Stimulated activated naive CD8-positive, alpha-beta T cell treated with anti-CD3 and anti-CD28 coated beads, Interleukin-15, Interleukin-2, amounts not matched to agents 100 U/mL and 50 U/mL, for 24 hours (primary cell): ENCODE data around the gene IFFO2.

Experiments
- ATAC-seq: fragments of 150-1000 bp; cut with Tn5 transposase; one replicate; pipeline ENCODE4 v1.10.0; 2021
- DNase-seq: peaks from one replicate; pipeline ENCODE4 v3.0.0; 2021

The IFFO2 gene

GRCh38 chr1:18972531-18972930 is 16.1 kb upstream of the IFFO2 start:
- no peak for DNase-seq
- ATAC-seq: no peak

DNA sequence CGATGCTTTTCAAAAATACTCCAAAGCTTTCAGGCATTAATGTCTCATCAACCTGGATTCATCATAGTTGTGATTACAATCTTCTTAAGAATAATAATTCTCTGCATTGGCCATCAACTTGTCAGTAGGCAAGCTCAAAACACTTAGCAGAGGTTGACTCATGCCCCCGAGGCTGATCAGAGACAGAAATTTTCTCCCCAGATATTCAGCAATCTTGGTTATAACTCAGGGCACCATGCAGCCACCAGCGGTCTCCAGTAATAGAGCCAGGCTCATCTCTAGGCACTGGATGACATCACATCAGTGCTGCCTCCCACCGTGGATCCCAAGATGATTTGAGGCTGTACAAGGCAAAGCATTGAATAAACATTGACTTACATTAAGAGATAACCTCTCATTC is 14.3 kb upstream of the IFFO2 start:
- DNase-seq (no peak), ATAC-seq (no peak)

GRCh38 chr1:18970358-18970757 is 13.9 kb upstream of the IFFO2 start:
- no peak for DNase-seq
- ATAC-seq: no peak

- DNase-seq (no peak), ATAC-seq (no peak)
These were observed 10.7 kb upstream of the IFFO2 start for GRCh38 chr1:18967066-18967690.

DNA sequence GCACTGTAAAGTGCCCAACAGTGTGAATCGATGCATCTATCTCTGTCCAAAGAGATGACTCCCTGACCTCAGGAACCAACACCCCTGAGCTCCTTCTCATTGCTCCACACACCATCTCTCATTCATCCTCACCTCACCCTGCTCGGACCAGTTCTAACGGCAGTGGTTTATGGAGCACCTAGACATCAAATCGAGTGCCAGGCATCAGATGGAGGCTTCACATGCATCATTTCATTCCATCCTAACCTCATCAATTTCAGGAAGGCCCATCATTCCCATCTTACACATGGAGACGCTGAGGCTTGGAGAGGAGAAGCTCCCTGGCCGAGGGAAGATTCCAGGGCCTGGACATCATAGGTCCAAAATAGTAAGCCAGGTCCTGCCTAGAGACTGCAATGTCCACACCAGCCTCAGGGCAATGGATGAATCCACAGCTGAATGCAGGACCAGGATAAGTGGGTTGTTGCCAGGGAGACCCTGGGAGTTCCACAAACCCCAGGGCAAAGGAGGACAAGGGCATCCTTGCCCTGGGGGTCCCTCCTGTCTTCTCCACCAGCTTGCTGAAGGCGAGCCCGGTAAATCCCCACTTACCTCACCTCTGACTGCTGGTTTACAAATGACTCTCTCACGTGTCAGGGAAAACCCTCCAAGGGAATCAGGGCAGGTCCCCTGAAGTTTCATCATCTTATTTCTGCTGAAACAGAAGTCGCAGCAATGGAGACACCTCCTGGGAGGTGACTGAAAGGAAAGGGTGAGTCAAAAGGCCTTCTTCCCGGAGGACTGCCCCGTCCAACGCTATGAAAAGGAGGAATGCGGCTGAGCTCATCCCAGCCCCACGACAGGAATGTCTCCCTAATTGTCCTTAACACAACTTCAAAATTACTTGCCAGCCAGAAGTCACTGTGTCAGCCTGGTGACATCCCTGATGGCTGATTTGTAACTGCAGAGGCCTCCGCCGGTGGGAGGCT is 9.0 kb upstream of the IFFO2 start:
- ATAC-seq (peak; percentile 86), DNase-seq (peak; percentile 51)

DNA sequence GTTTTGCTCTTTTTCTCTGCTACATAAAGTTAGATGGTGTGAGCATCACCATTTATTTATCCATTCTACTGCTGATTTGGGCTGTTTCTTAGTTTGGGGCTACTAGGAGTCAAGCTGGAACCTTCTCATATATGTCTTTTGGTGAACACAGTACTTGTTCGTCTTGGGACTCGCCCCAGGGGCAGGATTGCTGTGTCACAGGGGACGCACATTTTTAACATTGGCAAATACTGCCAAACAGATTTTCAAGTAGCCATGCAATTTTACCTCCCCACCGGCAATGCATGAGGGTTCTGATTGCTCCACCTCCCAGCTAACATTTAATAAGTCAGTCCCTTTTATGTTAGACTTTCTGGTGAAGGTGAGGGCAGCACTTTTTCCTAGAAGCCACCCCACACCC is 7.5 kb upstream of the IFFO2 start:
- ATAC-seq (no peak), DNase-seq (no peak)

- DNase-seq: no peak
- no peak for ATAC-seq
These were observed 6.6 kb upstream of the IFFO2 start for GRCh38 chr1:18962855-18963737.

- no peak for ATAC-seq
- no peak for DNase-seq
These were observed 5.7 kb upstream of the IFFO2 start for GRCh38 chr1:18962121-18962721.

DNA sequence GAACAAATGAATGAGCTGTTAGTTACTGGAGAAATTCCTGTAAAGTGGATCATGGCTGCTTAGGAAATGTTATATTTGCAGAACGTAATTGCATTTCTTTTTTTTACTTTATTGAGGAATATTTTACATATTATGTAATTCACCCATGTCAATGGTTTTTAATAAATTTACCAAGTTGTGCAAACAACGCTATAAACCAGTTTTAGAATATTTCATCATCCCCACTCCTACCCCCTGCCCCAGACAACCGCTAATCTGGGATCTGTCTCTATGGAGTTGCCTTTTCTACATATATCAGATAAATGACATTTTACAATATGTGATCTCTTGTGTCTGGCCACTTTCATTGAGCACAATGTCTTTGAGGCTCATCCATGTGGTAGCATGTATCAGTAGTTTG is 4.3 kb upstream of the IFFO2 start:
- no peak for DNase-seq
- ATAC-seq: no peak

DNA sequence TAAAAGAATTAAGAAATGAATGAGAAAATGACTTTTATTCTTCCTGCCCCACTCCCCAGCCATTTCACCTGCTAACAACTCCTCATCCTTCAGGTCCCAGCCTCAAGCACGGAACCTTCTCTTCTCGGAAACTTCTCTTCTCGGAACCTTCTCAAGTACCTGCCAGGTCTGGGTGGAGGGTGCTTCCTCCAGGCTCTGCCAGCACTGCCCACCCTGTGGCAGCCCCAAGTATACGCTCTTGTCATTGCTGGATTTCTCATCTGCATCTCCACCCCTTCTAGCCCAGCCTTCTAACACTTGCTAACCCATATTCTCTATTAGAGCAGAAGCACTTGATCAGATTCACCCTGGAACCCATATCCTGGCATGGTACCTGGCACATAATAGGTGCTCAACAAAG is 3.9 kb upstream of the IFFO2 start:
- DNase-seq (no peak), ATAC-seq (no peak)

DNA sequence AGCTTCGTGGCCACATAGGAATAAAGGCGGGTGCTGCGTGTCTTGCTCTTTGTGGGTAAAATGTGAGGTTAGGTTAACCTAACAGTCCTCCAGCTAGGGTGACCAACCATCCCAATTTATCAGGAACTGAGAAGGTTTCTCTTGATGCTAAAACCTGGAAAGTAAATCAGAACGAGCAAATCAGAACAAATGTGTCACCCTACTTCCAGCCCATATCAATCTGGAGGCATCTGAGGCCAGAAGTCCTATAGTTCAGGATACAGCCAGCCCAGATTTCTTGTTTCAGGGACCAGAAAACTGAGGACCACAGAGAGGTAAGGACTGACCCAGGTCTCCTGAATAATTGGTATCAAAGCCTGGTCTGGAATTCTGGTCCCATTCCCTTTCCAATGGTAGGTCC is 3.1 kb upstream of the IFFO2 start:
- ATAC-seq (no peak), DNase-seq (no peak)

DNA sequence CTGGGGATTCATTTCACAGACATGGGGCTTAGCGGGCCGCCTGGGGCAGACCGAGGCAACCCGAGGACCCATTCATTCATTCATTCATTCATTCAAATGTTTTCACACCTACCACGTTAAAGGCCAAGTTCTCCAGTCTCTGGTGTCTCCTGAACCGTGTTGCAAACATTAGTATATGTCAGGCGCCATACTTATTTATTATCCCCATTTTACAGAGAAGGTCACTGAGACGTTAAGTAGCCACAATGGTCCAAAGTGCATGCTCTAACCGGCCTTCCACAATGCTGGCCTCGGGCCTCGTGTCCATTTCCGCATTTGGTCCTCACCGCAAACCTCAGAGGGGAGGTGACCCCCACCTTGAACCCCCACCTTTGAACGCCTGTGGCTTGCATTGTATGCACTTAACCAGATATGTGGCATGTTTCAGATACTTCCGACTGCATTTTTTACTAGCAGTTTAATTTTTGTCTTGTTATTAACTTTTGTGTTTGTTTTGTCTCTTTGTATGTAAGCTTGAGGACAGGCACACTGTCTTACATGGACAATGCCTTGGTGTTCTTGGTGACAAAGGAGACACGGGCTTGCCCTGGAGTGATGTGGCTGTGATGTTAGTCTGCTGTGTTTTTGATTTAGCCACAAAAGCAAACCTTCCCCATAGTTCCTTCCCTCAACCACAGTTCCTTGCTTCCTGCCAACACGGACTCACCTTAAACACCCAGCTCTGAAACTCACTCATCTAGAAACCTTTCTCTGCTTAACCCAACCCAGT is 1.2 kb upstream of the IFFO2 start:
- no peak for DNase-seq
- ATAC-seq: no peak

GRCh38 chr1:18957136-18957521 is 653 bp upstream of the IFFO2 start:
- DNase-seq (peak; percentile 42), ATAC-seq (no peak)

GRCh38 chr1:18955441-18956192 is 859 bp downstream of the IFFO2 start:
- DNase-seq (peak; percentile 61), ATAC-seq (peak; percentile 0)

DNA sequence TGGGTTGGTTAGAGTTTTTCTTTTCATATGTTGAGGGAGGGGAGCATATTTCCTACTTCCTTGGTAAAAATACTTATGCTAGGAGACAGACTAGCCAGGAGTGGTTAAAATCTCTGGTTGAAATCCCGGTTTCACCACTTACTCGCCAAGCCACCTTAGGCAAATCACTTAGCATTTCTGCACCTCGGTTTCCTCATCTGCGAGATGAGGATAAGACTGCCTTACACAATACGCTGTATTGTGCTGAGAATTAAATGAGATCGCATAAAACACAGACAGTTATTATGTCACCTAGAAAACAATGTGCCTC is 1.4 kb downstream of the IFFO2 start:
- no peak for DNase-seq
- ATAC-seq: no peak

DNA sequence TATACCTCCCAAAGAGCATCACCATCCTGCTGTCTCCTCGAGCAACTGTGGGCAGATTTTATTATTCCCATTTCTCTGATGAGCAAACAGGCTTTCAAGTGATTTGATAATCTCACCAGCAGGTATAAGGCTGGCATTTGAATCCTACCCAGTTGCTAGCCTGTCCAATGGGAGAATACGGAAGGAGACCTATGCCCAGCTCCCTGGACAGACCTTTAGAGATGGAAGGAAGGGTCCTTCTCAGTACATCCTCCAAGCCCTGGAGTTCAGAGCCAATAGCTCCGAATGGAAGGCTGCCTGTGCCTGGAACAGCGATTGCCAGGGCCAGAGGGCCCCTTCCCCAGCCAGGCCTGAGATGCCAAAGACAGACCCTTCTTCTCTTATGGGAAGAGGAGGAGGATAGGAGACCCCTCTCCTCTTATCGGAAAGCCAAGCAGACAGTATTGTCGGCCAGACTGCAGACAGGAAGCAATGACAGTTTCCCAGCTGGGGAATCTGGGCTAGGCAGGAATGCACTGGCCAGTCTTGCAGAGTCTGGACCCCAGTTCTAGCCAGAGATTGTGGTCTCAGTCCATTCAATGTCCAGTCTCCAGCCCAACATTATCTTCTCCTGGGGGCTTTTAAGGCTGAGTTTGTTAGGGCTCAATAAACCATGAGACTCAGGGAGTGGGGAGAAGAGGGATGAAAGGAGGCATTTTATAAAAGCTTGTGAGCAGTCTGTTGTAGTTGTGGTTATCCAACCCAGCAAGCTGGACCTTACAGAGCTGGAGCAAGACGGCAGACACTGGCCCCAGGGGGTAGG is 2.0 kb downstream of the IFFO2 start:
- ATAC-seq: no peak
- DNase-seq: no peak

DNA sequence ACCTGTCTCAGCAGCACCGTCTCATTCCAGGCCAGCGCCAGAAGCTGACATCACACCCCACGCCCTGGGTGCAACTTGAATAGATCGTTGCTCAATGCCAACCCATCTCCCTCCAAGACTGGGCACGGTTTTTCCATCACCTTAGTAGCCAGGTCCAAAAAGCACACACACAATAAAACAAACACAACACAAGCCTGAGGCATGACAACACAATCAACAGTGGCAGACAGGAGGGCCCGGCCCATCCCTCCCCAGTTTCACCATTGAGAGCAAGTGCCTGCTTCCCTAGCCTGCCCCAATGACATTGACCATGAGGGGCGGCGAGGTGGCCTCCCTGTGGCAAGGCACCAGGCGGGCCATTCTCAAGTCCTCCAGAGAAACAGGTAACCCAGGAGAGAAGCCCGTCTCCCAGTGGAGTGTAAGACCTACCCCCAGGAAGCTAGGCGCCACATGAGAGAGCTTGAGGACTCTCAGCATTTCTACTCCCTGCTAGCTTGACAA is 2.7 kb downstream of the IFFO2 start:
- ATAC-seq: no peak
- no peak for DNase-seq

DNA sequence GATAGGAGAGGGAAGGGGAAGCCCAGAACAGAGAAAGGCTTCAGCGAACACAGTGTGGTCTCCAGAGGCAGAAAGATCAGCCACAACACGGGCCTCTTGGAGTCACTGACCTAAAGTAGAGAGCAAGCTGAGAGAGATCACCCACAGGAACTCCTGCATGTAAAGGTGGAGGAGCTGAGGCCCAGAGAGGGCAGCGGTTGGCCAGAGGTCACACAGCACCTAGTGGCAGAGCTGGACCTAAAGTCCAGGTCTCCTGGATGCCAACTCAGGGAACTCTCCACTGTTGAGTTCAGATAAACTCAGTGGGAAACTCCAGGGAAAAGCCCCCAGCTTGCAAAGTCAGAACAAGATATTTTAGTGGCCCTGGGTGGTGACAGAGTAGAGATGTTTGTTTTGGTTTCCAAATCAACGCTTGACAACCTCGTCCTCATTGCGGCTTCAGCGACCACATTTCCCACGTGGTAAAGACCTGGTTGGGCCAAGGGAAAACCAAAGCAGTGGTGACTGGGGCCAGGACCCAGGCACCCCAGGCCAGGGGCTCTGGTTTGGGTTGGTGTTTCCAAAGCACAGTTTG is 4.6 kb downstream of the IFFO2 start:
- DNase-seq: peak; percentile 88
- peak; percentile 53 for ATAC-seq

DNA sequence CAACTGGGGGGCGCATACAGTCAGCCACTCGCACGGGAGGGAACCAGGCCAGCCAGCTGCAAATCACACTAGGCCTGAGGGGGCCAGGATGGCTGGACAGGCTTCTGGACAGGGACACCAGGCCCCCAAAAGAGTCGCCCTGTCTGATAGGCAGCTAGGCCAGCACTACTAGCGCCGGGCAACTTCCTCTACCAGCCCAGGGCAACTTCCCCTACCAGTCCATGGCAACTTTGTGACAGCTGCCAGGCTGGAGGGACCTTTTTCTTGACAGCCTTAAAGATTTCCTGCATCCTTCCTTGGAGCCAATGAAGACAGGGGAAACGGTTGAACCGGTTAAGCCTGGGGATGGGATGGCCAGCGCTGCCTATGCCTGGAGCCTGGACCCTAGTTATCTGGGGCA is 5.1 kb downstream of the IFFO2 start:
- ATAC-seq (no peak), DNase-seq (peak; percentile 41)
